Stimulated activated naive CD8-positive, alpha-beta T cell treated with anti-CD3 and anti-CD28 coated beads, Interleukin-15, amount 100 ng/mL, for 72 hours (primary cell): ENCODE data around the gene NFYA.

ENCODE experiments used
- ATAC-seq: fragments of 150-1000 bp; cut with Tn5 transposase; 2 replicates; pipeline ENCODE4 v1.10.0; 2021; ENCODE audit warnings: mild to moderate bottlenecking, moderate library complexity
- DNase-seq, 2 donors: peaks; one replicate each; pipeline ENCODE4 v3.0.0; 2021 to 2022
- H3K27ac Mint-ChIP-seq, 2 donors: one replicate each; pipeline ENCODE4 v1.8.0; 2022; ENCODE audit warnings: mild to moderate bottlenecking in 2 of 2, mixed read lengths in 2 of 2, moderate library complexity in 2 of 2
- H3K27me3 Mint-ChIP-seq: one replicate; pipeline ENCODE4 v1.8.0; 2022; ENCODE audit warnings: mixed read lengths
- H3K4me1 Mint-ChIP-seq: one replicate; pipeline ENCODE4 v1.8.0; 2022; ENCODE audit warnings: mild to moderate bottlenecking, mixed read lengths
- H3K4me3 Mint-ChIP-seq, 2 donors: one replicate each; pipeline ENCODE4 v1.8.0; 2022; ENCODE audit warnings: mild to moderate bottlenecking in 2 of 2, mixed read lengths in 2 of 2, moderate library complexity in 1 of 2
- H3K9me3 Mint-ChIP-seq, 2 donors: one replicate each; pipeline ENCODE4 v1.8.0; 2022; ENCODE audit warnings: mixed read lengths in 2 of 2

The NFYA gene

DNA sequence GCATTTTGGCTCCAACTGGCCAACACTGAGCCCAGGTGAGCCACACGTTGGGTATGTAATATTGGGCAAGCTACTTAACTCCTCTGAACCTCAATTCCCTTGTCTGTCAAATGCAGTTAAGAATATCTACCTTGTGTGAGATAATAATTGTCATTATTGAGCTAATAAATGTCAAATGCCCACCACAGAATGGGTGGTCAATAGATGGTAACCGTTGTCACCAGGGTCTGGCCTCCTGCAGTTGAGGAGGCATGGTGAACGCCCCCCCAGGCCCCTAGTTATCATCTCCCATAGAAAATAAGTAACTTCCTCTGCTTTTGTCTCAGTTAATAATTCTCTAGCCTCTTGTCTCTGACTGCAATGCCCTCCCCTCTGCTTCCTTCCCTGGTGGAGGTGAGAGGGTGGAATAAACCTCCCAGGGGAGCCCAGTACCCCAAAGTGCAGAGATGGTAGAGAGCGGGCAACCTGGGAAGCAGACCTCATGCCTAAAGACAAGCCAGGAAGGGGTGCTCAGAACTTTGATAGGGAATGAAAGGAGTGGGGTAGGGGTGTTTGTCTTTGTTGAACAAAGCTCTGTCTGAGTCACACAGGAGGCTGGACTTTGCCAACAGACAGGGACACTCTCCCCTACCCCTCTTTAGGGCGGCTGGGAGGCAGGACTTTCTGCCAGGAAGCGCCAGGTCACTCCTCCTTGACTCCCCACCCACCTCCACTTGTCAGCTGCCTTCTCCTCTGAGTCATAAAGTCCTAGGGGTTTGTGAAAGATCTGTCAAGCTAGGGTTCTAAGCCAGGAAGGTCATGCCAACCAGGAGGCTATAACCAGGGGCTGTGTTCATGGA is 32.5 kb upstream of the NFYA start:
- no peaks in the 10 kb centered on the region for H3K4me1 Mint-ChIP-seq
- no peak overlapping the region for H3K4me3 Mint-ChIP-seq
- H3K27ac Mint-ChIP-seq, result no peak overlapping the region
- DNase-seq, result no peak
- H3K9me3 Mint-ChIP-seq, result no peaks in the 10 kb centered on the region
- ATAC-seq, result peak; percentile 34
- H3K27me3 Mint-ChIP-seq, result no peaks in the 10 kb centered on the region

DNA sequence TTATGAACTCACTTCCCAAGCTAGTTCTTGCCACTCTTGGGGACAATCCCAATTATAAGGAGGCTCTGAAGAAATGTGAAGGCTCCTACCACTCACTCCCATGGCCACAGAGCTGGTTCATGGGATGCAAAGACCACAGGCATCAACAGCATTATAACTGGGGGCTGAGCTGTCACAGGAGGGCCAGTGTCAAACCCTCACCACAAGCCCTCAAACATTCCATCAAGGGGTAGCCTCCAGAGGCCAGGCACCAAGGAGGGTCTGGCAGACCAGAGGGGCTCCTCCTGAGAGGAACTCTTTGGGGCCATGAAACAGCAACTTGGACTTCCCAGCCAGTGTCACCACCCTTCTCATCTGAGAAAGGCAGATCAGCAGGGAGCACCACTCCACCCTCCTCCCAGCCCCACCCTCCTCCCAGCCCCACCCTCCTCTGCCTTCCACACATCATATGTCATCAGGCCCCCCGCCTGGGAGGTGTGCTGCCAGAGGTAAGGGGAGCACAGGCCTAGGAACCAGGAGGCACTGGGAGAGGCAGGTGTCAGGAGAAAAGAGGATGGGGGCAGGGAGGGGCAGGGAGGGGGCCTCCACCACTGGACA is 31.7 kb upstream of the NFYA start:
- ATAC-seq (peak; percentile 13), DNase-seq (no peak)
- Mint-ChIP-seq H3K9me3 (no peaks in the 10 kb centered on the region), H3K27ac (no peak overlapping the region), H3K27me3 (no peaks in the 10 kb centered on the region), H3K4me3 (no peak overlapping the region), H3K4me1 (no peaks in the 10 kb centered on the region)

DNA sequence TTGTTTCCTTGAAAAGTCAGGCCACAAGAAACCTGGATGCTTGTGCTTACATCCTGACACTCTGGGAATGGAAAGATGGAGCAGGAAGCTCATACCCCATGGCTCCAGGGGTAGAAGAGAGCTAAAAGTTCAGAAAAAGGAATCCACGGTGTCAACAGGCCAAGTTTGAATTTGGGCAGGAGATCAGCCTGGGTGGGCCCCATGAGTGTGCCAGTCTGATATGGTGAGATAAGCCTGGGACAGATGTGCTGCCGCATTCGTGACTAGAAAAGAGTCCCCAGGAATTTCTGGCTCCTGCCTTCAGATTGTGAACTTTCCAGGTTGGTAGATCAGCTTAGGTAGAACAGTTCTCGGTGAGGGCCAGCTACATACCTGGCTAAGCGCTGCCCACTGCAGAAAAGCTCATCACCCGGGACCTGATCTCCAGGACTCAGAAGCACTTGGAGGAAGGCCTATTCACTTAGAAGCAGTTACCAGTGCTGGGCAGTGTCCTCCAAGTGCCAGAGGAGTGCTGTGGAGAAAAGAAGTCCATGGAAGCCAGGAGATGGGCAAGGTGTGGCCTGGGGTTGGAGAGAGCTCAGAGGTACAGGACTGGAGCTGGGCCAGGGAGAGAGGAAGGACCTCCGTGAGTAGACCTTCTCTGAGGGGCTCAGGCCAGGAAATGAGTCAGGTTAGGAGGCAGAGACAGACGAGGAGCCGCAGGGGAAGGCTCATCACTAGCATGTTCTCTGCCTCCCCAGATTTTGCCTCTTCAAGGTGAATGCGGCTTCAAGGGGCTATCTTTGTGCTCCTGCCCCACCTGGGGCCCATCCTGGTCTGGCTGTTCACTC is 30.3 kb upstream of the NFYA start, which contains the start of gene TSPO2:
TSS of gene TSPO2 (plus strand) at position 242 of the 830 bp plus-strand sequence. CDS start at position 761, 519 bp downstream.
- H3K9me3 Mint-ChIP-seq, result no peaks in the 10 kb centered on the region
- no peak for ATAC-seq
- H3K27ac Mint-ChIP-seq, result peak within 1 kb of the TSS in 1 of 2 donors; percentile 52
- no peak for DNase-seq
- no peaks in the 10 kb centered on the region for H3K4me1 Mint-ChIP-seq
- H3K4me3 Mint-ChIP-seq, result no peak within 1 kb of the TSS
- H3K27me3 Mint-ChIP-seq, result no peaks in the 10 kb centered on the region

DNA sequence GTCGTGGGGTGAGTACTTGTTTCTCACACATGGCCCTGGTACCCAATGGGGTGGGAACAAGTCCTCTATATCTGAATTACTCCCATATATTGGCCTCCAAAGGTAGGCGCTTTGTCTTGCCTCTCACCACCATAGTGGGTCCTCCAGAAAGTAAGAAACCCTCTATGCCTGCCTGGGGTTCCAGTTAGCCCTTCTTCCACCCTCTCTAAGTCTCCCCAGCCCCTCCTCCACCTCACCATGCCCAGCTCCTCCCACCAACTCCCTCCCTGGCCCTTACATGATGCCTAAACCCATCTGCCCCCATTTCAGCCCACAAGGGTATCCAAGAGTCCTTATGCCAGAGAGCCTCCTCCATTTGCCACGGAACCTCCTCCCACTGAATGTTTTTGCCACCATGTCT is 29.6 kb upstream of the NFYA start:
- no peak overlapping the region for H3K4me3 Mint-ChIP-seq
- H3K27ac Mint-ChIP-seq, result peak overlapping the region; percentile 52 to 81
- ATAC-seq (no peak), DNase-seq (no peak)
- no peaks in the 10 kb centered on the region for H3K27me3 Mint-ChIP-seq
- H3K4me1 Mint-ChIP-seq, result no peaks in the 10 kb centered on the region
- H3K9me3 Mint-ChIP-seq, result no peaks in the 10 kb centered on the region

DNA sequence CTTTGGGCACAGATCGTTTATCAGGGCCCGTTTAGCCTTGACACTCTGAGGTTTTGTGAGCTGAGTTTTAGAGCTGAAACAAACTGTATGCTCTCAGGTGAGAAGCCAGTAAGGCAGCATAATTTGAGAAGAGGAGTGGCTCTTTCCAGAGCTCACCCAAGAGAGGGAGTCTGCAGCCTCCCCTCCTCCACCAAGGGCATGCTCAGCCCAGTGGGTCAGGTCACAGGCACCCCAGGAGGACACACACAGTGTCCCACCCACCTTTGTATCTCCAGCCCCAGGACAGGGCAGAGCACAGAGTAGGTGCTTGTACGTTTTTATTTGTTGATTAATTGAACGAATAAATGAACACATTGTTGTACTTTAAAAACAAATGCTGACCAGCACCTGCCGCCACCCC is 27.1 kb upstream of the NFYA start:
- no peaks in the 10 kb centered on the region for H3K9me3 Mint-ChIP-seq
- no peaks in the 10 kb centered on the region for H3K4me1 Mint-ChIP-seq
- ATAC-seq (no peak), DNase-seq (no peak)
- no peak overlapping the region for H3K27ac Mint-ChIP-seq
- H3K4me3 Mint-ChIP-seq, result no peak overlapping the region
- H3K27me3 Mint-ChIP-seq, result no peaks in the 10 kb centered on the region

DNA sequence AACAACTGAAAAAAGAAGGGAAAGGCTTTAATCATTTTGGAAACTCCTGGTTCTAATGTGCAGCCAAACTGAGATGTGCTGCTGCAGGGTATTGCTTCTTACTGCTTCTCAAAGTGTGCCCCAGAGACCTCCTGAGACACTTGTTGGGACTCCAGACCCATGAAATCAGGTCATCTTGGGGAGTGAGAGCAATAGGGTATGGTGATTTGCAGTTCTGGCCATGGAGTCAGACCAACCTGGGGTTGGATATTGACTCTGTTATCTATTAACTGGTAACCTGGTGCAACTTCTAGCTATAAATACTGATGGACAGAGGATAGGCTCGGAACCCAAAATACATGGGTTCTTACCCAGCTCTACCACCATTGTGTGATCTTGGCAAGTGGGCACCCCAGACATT is 26.7 kb upstream of the NFYA start:
- Mint-ChIP-seq H3K4me3 (no peak overlapping the region), H3K9me3 (no peaks in the 10 kb centered on the region), H3K4me1 (no peaks in the 10 kb centered on the region), H3K27ac (no peak overlapping the region), H3K27me3 (no peaks in the 10 kb centered on the region)
- ATAC-seq (no peak), DNase-seq (no peak)

DNA sequence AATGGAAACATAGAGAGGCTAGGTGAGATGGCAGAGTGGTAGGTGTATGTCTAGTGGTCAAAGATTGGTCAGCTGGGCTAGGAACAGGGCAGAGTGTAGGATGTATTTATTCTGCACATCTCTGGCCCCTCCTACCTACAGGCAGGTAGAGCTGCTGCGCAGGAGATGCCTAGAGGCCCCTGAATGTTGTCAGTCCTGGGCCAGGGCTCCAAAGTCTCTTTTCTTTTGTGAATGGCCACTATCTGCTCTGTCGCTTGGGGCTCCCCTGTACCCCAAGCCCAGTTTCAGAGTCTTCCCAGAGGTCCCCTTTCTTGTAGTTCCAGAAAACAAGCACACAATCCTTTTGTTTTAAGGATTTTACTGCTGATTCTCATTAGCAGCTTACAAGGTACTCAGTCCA is 25.5 kb upstream of the NFYA start:
- H3K27ac Mint-ChIP-seq, result no peak overlapping the region
- no peak for DNase-seq
- peaks cover 0 to 6% of the 10 kb centered on the region in 2 donors for H3K9me3 Mint-ChIP-seq
- H3K4me3 Mint-ChIP-seq, result no peak overlapping the region
- H3K27me3 Mint-ChIP-seq, result no peaks in the 10 kb centered on the region
- H3K4me1 Mint-ChIP-seq, result peaks cover 7% of the 10 kb centered on the region
- ATAC-seq, result no peak

DNA sequence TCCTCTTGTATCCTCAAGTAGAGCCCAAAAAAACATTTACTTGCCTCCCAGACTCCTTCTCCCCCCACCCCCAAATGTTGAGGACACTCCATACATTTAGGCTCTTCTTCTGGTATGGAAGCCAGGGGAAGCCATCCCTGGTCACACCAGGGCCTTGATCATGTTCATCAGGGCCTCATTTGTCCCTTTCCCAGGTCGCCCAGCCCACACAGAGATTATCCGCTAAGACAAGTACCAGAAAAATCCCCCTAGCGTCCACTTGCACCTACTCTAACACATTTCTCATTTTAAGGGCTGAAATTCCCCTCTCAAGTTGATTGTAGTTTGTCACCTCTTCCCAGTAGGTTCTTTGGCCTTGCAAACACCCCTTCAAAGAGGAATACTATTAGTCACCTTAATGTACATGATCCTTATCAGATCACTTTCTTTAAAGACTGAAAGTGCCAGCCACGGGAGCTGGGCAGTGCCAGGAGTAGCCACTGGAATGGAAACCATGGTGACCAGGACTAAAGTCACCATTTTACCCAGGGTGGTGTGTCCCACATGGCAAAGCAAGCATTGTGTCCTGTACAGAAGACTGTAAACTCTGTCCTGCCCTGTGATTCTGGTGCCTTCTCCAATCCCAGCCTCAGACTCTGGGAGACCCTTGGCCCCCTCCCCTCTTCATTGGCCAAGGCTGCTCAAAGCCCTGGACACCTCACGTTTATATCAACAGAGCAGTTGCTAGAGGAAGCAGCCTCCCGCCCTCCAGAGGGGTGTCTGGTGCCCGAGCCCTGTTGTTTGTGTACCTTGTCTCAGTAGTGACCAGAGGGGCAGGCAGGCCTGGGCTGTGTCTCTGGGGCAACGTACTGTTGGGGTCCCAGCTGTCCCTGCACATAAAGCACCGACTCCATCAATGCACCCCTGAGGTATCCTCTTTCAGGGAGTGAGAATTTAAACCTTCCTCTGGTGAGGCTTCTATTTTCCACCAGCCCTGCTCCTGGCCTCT is 24.7 kb upstream of the NFYA start:
- H3K27me3 Mint-ChIP-seq, result no peaks in the 10 kb centered on the region
- no peak overlapping the region for H3K27ac Mint-ChIP-seq
- H3K4me3 Mint-ChIP-seq, result no peak overlapping the region
- peaks cover 15% of the 10 kb centered on the region for H3K4me1 Mint-ChIP-seq
- DNase-seq (no peak), ATAC-seq (no peak)
- peaks cover 0 to 6% of the 10 kb centered on the region in 2 donors for H3K9me3 Mint-ChIP-seq

DNA sequence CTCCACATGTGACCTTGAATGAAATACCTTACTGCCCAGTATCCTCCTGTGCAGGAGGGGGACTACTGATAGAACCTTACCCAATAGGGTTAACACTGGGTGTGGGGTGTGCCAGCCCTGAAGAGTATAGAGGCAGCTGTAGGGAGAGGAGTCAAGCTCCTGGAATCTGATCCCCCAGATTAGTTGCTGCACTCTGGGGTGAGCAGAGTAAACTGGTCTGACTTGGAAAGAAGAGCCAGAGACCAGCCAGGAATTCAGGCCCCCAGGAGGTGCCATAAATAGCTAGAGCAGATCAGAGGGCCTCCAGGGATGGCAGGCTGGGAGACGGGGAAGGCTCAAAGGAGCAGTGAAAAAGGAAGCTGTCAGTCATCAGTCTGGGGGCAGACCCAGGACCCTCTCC is 23.3 kb upstream of the NFYA start:
- H3K27me3 Mint-ChIP-seq, result no peaks in the 10 kb centered on the region
- H3K9me3 Mint-ChIP-seq, result peaks cover 0 to 6% of the 10 kb centered on the region in 2 donors
- peak overlapping the region in 1 of 2 donors; percentile 57 for H3K27ac Mint-ChIP-seq
- DNase-seq, result no peak
- H3K4me3 Mint-ChIP-seq, result no peak overlapping the region
- no peak for ATAC-seq
- H3K4me1 Mint-ChIP-seq, result peaks cover 19% of the 10 kb centered on the region

DNA sequence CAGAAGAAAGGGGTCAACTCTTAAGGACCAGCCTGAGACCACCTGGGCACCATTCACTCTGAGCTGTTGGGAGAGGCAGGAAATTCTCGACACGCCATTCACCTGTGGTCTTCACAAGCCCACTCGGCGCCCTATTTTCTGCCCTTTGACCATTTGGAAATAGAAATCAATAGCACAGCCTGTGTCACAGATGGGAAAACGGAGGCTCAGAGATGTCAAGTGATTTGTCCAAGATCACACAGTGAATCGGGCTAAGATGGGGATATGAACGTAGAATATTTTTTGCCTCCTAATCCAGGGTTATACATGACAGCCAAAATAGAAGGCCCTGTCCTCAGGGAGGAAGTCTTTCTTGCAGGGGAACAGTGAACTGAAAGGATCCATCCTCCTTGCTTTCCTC is 22.8 kb upstream of the NFYA start:
- Mint-ChIP-seq H3K4me3 (no peak overlapping the region), H3K9me3 (peaks cover 0 to 6% of the 10 kb centered on the region in 2 donors), H3K4me1 (peaks cover 19% of the 10 kb centered on the region), H3K27ac (no peak overlapping the region), H3K27me3 (no peaks in the 10 kb centered on the region)
- ATAC-seq (no peak), DNase-seq (no peak)

DNA sequence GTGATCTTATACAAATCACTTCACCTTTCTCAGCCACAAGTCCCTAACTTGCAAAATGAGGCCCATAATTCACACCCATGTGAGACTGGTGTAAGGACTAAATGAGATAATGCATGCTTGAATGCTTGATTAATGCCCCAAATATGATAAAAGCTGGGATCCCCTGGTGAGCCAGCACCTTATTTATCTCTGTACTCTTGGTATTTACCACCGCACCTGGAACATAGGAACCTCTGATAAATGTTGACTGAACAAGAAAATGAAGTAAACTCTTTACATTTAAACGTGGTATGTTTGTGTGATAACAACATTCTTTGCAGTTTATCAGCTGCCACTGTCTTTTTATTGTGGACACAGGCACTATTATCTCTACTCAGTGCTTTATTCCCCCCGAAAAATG is 22.2 kb upstream of the NFYA start:
- Mint-ChIP-seq H3K27ac (no peak overlapping the region), H3K4me1 (peaks cover 19% of the 10 kb centered on the region), H3K27me3 (no peaks in the 10 kb centered on the region), H3K9me3 (peaks cover 0 to 6% of the 10 kb centered on the region in 2 donors), H3K4me3 (no peak overlapping the region)
- ATAC-seq (no peak), DNase-seq (no peak)

DNA sequence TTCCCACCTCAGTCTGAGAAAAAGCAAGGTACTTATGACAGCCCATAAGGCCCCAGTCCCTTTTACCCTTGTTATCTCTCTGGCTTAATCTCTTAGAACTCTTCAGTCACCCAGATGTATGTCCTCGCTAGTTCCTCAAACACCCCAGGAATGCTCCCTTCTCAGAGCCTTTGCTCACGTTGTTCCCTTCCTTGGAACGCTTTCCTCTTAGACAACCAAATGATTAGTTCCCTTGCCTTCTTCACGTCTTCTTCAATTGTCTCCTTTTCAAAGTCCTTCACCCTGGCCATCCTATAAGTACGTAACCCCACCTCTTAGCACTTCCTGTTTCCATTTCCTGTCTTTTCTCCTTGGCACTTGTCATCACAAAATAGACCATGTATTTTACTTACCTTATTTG is 20.9 kb upstream of the NFYA start:
- Mint-ChIP-seq H3K4me3 (peak overlapping the region in 1 of 2 donors; percentile 3), H3K27ac (peak overlapping the region; percentile 23 to 52), H3K4me1 (peaks cover 19% of the 10 kb centered on the region), H3K9me3 (peaks cover 0 to 6% of the 10 kb centered on the region in 2 donors), H3K27me3 (no peaks in the 10 kb centered on the region)
- DNase-seq, result no peak
- peak; percentile 46 for ATAC-seq

DNA sequence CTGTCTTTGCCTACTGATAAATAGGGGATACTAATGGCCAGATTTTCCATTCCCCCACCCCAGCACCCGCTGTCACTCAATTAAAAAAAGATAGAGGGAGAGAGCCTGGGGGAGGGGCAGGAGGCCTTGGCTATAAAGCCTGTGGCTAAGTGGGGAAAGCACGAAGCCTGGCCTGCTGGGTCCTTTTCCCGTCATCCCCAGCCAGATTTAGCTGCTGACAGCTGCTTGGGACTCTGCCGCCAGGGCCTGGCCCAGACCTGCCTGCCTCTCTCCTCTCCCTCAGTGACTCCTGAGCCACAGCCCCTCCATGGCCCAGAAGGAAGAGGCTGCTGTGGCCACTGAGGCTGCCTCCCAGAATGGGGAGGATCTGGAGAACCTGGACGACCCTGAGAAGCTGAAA is 19.7 kb upstream of the NFYA start, which contains the start of gene APOBEC2:
TSS of gene APOBEC2 (plus strand) at position 162 of the 400 bp plus-strand sequence. CDS start at position 308, 146 bp downstream.
- peak within 1 kb of the TSS in 1 of 2 donors; percentile 3 for H3K4me3 Mint-ChIP-seq
- DNase-seq (no peak), ATAC-seq (no peak)
- H3K27ac Mint-ChIP-seq, result peak within 1 kb of the TSS; percentile 52 to 90
- peaks cover 0 to 6% of the 10 kb centered on the region in 2 donors for H3K9me3 Mint-ChIP-seq
- H3K4me1 Mint-ChIP-seq, result peaks cover 19% of the 10 kb centered on the region
- H3K27me3 Mint-ChIP-seq, result no peaks in the 10 kb centered on the region

DNA sequence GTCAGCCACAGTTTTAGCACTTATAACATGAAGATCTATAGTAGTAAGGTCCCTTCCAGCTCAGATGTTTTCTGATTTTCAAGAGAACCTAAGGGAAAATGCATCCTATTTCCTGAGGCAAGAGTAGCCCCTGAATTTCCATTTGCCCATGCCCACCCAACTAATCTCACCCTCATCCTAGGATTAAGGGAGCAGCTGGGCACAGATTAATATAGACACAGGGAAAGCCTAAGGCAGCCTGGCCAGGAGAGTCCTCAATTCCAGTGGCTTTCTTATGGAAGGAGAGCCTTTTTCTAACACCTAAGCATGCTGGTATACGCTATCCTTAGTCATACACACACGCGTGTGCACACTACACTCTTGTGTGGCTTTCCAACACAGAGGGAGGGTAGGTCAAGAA is 18.3 kb upstream of the NFYA start:
- no peak overlapping the region for H3K27ac Mint-ChIP-seq
- ATAC-seq, result no peak
- no peak overlapping the region for H3K4me3 Mint-ChIP-seq
- no peaks in the 10 kb centered on the region for H3K27me3 Mint-ChIP-seq
- H3K9me3 Mint-ChIP-seq, result peaks cover 0 to 6% of the 10 kb centered on the region in 2 donors
- H3K4me1 Mint-ChIP-seq, result peaks cover 19% of the 10 kb centered on the region
- DNase-seq, result no peak

DNA sequence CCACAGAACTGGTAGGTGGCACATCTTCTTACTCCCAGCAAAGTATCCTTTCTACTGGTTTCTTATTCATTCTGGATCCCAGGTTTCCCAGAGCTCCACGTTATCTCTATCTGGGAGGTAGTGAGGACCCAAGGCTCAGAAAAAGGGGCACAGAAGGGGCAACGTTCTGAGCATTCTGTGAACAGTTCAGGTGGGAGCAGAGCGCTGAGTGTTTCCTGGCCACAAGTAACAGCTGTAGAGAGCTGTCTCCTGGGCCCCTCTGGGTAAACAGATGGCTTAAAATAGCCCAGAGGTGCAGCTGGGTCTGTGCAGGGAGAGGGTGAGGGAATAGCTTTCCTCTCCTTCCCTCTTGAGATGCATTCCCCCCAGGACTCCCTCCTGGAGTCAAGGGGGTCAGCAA is 17.6 kb upstream of the NFYA start:
- ATAC-seq (no peak), DNase-seq (no peak)
- peaks cover 19% of the 10 kb centered on the region for H3K4me1 Mint-ChIP-seq
- H3K27me3 Mint-ChIP-seq, result no peaks in the 10 kb centered on the region
- no peak overlapping the region for H3K4me3 Mint-ChIP-seq
- peak overlapping the region in 1 of 2 donors; percentile 2 for H3K27ac Mint-ChIP-seq
- peaks cover 0 to 6% of the 10 kb centered on the region in 2 donors for H3K9me3 Mint-ChIP-seq
